Choroid plexus epithelial cell (primary cell): ENCODE measurements around the gene ATXN2.

Experiments
- DNase-seq: peaks from one replicate; pipeline ENCODE4 v3.0.0-alpha.2; 2010; ENCODE audit warnings: low read depth
- H3K4me3 ChIP-seq: 2 replicates; pipeline ENCODE4 v1.5.1; 2011; ENCODE audit warnings: low read depth, mild to moderate bottlenecking, control low read depth, low read length, moderate library complexity
- CTCF ChIP-seq: conservative IDR thresholded peaks from 2 replicates; pipeline ENCODE4 v1.5.1; 2011; ENCODE audit warnings: low read depth, mild to moderate bottlenecking, control low read depth, inconsistent platforms, low read length, moderate library complexity

ATXN2 gene

GRCh38 chr12:111580737-111581136 is 18.4 kb downstream of the ATXN2 start:
- DNase-seq: no peak
- no peak overlapping the region for H3K4me3 ChIP-seq
- no peak for TF ChIP-seq CTCF

GRCh38 chr12:111580119-111580425 is 19.0 kb downstream of the ATXN2 start:
- H3K4me3 ChIP-seq: no peak overlapping the region
- TF ChIP-seq CTCF: no peak

GRCh38 chr12:111578971-111579340 is 20.2 kb downstream of the ATXN2 start:
- no peak for DNase-seq

More at GRCh38 chr12:111580119-111580425, 19.0 kb downstream of the ATXN2 start:
- DNase-seq: no peak

GRCh38 chr12:111578276-111578970 is 20.7 kb downstream of the ATXN2 start:
- DNase-seq: peak; percentile 87
- TF ChIP-seq CTCF: no peak

More at GRCh38 chr12:111578971-111579340, 20.2 kb downstream of the ATXN2 start:
- H3K4me3 ChIP-seq: no peak overlapping the region
- no peak for TF ChIP-seq CTCF

GRCh38 chr12:111574797-111575443 is 24.2 kb downstream of the ATXN2 start:
- H3K4me3 ChIP-seq: no peak overlapping the region
- TF ChIP-seq CTCF: no peak
- DNase-seq: no peak

More at GRCh38 chr12:111578276-111578970, 20.7 kb downstream of the ATXN2 start:
- H3K4me3 ChIP-seq: no peak overlapping the region

GRCh38 chr12:111573476-111573875 is 25.6 kb downstream of the ATXN2 start:
- DNase-seq: no peak
- no peak overlapping the region for H3K4me3 ChIP-seq
- TF ChIP-seq CTCF: no peak
